GM21723 (cell line): ENCODE results near the gene CD209.
"Not testable (repeated sequence)": the region's sequence is repeated elsewhere in the genome, so short reads cannot be mapped to it uniquely, and the experiment has no call there.

ENCODE experiments used
- ATAC-seq: cut with Tn5 transposase; IDR thresholded peaks from one replicate; pipeline ENCODE4 v1.9.1; 2021; ENCODE audit warnings: mild to moderate bottlenecking, moderate library complexity; ENCODE audit not compliant: unreplicated experiment

The CD209 gene

DNA sequence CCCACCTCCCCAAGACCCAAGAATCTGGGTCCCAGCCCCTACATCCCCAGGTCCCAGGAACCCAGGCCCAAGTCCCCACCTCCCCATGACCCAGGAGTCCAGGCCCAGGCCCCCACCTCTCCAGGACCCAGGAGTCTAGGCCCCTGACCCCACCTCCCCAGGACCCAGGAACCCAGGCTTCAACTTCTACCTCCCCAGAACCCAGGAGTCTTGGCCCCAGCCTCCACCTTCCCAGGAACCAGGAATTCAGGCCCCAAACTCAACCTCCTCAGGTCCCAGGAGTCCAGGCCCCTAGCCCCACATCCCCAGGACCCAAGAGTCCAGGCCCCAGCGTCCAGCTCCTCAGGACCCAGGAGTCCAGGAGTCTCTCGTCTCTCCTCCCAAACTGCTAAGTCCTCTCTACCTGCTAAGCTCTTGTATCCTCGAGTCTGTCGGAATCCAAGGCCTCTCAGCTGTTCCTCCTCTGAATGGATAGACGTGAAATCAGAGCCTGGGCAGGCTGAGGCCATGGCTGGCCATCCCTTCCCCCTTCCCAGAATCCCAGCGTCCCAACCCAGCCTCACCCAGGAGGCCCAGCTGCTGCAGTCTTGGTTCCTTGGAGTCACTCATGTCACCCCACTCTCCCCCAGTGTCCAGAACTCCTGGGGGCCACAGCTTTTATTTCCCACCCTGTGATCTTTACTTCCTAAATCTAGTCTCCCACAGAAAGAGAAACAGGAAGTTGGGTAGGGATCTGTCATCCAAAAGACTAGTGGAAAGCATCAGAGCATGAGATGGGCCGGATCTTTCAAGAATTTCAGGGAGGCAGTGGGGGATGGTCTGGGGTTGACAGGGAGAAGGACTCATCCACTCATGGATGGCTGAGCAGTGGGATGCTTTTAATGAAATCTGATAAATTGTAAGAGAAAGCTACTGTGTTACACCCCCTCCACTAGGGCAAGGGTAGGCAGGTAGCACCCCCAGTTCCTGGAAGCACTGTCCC is at the start of gene CD209:
Gene CD209, minus strand, starts transcription at position 632 of the 982 bp plus-strand sequence. Its CDS starts 23 bp downstream, at position 609.
- ATAC-seq: no peak

DNA sequence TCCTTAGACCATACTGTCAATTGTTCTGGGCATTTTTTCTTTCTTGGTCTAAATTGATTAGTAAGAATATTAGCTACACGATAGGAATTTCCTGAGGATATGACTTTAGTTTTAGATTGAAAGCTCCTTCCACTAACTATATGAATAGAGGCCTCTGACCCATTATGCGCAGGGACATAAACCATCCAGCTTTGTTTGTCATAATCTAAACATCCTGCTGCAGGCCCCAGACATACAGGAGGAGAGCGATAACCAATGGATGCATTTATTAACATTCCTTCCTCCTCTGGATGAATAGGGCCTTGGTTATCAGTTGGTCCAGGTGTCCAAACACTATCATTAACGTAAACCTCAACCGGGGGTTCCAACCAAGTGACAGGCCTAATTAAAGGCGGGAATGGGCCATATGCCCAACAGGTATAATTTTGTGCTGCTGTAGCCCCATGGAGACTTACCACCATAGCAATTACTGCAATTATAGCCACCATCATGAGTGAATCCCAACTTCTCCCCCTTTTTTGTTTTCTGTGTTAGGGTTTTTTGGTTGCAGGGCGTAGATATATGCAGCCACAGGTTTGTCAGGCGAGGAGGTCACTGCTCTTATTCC is 48.3 kb upstream of the CD209 start:
- ATAC-seq: no peak

DNA sequence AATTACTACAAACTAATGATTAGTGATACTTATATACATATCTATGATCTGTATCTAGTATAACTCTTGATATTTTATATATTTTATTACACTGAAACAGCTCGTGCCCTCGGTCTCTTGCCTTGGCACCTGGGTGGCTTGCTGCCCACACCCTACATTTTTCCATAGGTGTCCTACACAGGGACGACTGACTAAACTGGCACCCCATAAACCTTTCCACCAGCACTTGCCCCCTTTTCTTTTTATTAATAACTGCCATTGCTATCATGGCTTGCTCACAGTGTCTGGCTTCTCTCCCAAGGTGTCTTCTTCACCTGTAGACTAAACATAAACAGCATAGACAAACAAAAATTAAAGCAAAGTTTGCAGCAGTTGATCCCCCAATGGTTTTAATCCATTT is 46.2 kb upstream of the CD209 start:
- ATAC-seq: no peak

DNA sequence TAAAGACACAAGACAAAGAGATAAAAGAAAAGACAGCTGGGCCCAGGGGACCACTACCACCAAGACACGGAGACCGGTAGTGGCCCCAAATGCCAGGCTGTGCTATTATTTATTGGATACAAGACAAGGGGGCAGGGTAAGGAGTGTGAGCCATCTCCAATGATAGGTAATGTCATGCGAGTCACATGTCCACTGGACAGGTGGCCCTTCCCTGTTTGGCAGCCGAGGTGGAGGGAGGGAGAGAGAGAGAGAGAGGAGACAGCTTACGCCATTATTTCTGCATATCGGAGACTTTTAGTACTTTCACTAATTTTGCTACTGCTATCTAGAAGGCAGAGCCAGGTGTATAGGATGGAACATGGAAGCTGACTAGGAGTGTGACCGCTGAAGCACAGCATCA is 45.4 kb upstream of the CD209 start:
- ATAC-seq: not testable (repeated sequence)

DNA sequence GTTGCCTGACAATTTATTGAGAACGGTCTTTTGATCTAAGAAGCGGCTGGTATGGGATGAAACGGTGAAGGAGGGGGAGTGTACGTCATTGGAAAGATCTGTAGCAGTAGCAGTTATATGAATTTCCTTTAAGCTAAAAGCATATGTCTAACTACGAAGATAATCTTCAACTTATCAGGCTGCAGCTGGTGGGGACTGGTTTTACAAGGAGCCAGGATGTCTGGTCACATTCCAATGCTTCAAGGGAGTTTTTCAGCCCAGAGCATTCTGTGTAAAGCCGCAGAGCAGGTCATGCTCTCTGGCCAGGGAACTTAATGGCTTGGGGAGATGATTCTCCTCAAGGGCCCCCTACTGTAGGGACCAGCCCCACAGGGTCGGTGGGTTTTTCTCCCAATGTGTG is 44.9 kb upstream of the CD209 start:
- ATAC-seq: no peak

DNA sequence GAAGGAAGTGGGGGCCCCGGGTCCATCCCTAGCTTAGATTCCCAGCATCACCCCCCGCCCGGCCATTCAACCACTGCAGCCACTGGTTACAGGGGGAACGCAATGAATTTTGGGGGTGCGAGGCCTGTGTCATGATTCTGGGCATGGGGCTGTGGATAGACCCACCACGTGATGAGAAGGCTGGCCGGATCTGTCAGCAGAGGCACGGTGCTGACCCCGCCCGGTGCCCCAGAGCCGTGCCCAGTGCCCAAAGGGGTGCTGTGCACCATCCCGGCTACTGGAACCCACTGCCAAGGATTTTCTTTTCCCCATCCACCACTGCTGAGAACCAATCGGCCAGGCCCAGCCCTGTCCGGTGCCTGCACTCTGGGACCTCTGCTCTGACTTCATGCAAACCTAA is 43.1 kb upstream of the CD209 start:
- ATAC-seq: no peak

GRCh38 chr19:7789447-7789846 is 42.1 kb upstream of the CD209 start:
- ATAC-seq: no peak

- no peak for ATAC-seq
These were observed 41.6 kb upstream of the CD209 start for GRCh38 chr19:7788933-7789323.

- ATAC-seq: no peak
These were observed 41.0 kb upstream of the CD209 start for GRCh38 chr19:7788178-7788932.

- no peak for ATAC-seq
These were observed 40.4 kb upstream of the CD209 start for GRCh38 chr19:7787602-7788177.

DNA sequence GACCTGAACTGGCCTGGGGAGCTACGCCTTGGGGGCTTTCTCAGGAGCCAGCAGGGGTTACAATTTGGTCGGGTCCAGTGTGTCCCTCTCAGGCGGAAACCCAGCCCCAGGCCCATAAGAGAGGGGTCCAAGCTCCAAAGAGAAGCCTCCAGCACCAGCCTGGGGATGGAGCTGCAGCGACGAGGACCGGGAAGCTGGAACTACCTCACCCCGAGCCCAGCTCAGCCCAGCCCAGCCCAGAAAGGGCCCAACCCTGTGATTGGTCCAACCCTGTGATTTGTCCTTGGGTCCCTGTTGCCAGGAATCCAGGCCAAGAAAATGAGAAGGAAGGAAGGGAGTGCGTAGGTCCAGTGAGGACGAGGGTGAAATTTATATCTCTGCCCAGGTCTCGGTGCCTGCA is 39.8 kb upstream of the CD209 start:
- no peak for ATAC-seq

DNA sequence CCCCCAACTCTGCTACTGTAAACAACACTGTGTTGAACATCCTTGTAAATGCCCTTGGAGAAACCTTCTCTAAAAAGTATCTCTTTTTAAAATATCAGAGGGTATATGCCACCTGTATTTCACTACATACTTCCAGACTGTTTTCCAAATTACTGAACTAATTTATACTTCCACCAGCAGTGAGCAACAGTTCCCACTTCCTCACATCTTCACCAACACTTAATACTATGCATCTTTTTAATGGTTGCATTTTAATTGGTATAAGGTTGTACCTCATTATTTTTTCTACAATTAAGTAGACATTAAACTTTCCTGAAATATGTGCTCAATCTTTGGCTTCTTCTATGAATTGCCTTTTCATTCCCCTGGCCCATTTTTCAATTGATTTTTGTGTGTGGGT is 37.5 kb upstream of the CD209 start:
- ATAC-seq: no peak

DNA sequence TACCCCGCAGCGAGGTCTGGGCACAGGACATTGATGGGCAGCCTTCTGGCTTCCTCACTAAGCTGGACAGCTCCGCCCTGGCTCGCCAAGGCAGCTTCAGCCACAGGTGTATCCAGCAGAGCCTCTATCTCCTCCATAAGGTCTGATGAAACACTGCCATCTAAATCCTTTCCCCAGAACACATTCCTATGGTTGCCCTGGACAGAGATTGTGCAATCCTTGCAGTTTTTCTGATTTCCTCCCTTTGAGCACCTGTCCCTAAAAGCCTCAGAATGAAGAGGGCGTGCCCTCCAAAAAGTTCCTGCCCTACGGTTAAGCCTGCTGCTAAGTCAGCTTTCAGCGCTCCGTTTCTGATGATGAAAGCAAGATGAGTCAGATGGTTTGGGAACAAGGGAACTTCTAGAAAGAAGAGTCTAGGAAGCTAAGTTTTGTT is 36.7 kb upstream of the CD209 start:
- ATAC-seq: no peak

DNA sequence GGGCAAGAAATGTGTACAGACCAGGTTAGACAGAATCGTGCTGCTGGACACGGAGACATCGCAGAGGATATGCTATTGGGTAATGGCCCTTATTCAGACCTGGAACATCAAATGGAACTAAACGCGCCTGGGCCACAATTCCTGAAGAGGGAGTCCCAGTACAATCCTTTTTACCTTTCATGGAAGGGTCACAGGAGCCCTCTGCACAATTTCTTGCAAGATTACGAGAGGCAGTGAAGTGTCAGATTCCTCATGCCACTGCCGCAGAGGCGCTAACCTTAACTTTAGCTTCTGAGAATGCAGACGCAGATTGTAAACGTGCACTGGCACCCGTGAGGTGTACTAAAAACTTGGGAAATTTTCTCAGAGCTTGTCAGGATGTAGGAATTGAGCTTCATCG is 33.8 kb upstream of the CD209 start:
- ATAC-seq: no peak

DNA sequence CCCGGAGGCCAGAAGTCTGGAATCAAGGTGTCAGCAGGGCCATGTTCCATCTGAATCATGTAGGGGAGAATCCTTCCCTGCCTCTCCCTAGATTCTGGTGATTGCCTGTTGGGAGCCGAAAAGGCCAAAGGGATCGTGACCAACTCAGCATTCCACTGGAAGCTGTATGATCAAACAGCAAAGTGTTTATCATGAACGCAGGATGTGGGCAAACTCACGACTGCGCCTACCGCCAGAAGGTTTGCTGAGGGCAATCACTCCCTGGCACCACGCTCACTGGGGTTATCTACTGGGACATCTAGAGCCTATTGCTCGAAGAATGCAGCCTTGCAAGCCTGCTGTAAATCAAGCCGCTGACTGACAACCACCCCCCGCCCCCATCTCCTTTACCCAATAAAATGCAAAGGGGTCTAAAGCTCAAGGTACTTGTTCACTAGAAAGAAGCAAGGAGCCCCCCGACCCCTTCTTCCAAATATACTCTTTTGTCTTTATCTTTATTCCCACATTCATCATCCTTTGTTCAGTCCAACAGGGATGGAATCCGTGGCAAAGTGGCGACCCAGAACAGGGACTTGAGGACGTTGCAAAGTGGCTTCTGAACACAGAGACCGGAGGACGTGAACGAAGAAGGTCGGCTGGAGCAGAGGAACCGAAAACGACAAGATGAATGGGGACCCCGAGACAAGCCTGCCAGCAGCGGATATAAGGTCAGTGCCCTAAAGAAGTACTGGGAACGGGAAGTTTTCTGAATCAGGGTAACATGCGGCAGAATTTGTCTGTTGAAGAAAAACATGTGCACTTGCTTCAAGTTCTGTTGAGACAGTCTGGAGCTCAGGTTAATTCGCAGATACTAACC is 32.5 kb upstream of the CD209 start:
- no peak for ATAC-seq

DNA sequence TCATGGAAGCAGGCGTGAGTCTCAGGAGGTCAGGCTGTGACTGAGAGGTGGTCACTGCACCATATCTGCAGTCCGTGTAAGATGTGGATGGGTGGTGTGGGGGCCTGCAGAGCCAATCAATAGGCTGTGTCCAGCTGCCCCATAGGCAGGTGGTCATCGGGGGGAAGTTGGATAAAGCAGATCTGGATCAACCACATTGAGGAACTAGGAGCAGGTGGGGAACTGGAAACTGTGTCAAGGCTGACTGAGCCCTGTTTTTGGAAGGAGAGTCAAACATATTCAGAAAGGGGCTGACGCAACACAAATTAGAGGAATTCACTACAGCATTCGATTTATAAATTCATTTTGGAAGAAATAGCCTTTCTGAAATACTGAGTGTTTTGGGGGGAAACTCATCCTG is 30.7 kb upstream of the CD209 start:
- no peak for ATAC-seq

DNA sequence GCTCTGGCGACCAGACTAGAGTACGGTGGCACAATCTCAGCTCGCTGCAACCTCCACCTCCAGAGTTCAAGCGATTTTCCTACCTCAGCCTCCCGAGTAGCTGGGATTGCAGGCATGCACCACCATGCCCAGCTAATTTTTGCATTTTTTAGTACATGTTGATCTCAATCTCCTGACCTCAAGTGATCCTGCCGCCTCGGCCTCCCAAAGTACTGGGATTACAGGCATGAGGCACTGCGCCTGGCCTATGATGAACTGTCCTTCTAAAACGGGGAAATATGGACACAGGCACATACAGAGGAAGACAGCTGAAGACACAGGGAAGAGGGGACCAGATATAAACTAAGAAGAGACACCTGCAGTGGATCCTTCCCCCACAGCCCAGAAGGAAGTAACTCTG is 28.4 kb upstream of the CD209 start:
- ATAC-seq: no peak

DNA sequence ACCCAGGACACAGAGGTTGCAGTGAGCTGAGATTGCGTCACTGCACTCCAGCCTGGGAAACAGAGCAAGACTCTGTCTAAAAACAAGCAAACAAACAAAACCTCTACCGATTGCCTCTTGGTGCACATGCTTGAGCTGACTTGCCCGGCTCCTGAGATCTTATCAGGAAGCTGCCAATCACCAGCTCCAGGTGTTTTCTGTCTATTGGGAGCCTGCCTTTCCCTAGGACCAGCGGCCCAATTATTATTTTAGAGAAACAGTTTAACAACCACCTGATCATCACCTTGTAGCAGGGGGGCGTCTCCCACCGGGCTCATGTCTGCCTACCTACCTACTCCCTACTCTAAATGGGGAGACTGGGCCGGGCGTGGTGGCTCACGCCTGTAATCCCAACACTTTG is 26.5 kb upstream of the CD209 start:
- ATAC-seq: no peak

- no peak for ATAC-seq
These were observed 25.5 kb upstream of the CD209 start for GRCh38 chr19:7772752-7773291.

DNA sequence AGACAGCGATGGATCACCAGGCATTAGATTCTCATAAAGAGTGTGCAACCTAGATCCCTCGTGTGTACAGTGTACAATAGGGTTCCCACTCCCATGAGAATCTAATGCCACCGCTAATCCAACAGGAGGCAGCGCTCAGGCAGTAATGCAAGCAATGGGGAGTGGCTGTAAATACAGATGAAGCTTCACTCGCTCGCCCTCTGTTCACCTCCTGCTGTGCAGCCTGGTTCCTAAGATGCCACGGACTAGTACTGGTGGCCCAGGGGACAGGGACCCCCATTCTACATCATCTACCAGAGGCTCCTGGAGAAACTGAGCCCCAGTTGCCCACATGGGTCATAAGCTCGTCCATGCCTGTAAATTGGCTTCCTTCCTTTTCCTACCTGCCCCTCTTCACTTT is 23.7 kb upstream of the CD209 start:
- no peak for ATAC-seq
